HG02885 (cell line): ENCODE results near the gene MAP1LC3B2.

Experiments used
- ATAC-seq: cut with Tn5 transposase; IDR thresholded peaks from one replicate; pipeline ENCODE4 v1.9.1; 2021; ENCODE audit warnings: mild to moderate bottlenecking; ENCODE audit not compliant: unreplicated experiment, poor library complexity

Gene MAP1LC3B2

GRCh38 chr12:116591855-116592637 lies 32.9 kb downstream of the MAP1LC3B2 start:
- no peak for ATAC-seq

- no peak for ATAC-seq
Observed at GRCh38 chr12:116592731-116593130, 33.5 kb downstream of the MAP1LC3B2 start.

GRCh38 chr12:116594325-116595038 lies 35.3 kb downstream of the MAP1LC3B2 start:
- ATAC-seq, result no peak

- ATAC-seq, result no peak
Observed at GRCh38 chr12:116595186-116595585, 36.0 kb downstream of the MAP1LC3B2 start.

GRCh38 chr12:116595672-116596071 lies 36.5 kb downstream of the MAP1LC3B2 start:
- no peak for ATAC-seq

- ATAC-seq, result no peak
Observed at GRCh38 chr12:116597886-116598285, 38.7 kb downstream of the MAP1LC3B2 start.

GRCh38 chr12:116598311-116599284 lies 39.4 kb downstream of the MAP1LC3B2 start:
- no peak for ATAC-seq

GRCh38 chr12:116599285-116600136 lies 40.3 kb downstream of the MAP1LC3B2 start:
- no peak for ATAC-seq

- ATAC-seq, result no peak
Observed at GRCh38 chr12:116600959-116601918, 42.1 kb downstream of the MAP1LC3B2 start.

GRCh38 chr12:116601933-116602810 lies 43.0 kb downstream of the MAP1LC3B2 start:
- ATAC-seq, result no peak

GRCh38 chr12:116603546-116604177 lies 44.5 kb downstream of the MAP1LC3B2 start:
- no peak for ATAC-seq

- no peak for ATAC-seq
Observed at GRCh38 chr12:116604178-116604895, 45.2 kb downstream of the MAP1LC3B2 start.

GRCh38 chr12:116604951-116605641 lies 45.9 kb downstream of the MAP1LC3B2 start:
- ATAC-seq, result no peak

GRCh38 chr12:116606397-116606796 lies 47.2 kb downstream of the MAP1LC3B2 start:
- ATAC-seq, result no peak

- no peak for ATAC-seq
Observed at GRCh38 chr12:116607039-116607438, 47.9 kb downstream of the MAP1LC3B2 start.
